ENCODE results near the gene RAB11FIP4.

GRCh38 chr17:31546650-31547049 lies 155.2 kb downstream of the RAB11FIP4 start:
- TF ChIP-seq CTCF (IDR thresholded peaks at IDR 0.05) (no peak), EZH2phosphoT487 (IDR thresholded peaks at IDR 0.05) (no peak)

Data from neural progenitor cell (in vitro differentiated cells).